Skeletal muscle cell (primary cell): ENCODE data around the gene SEMA6C.
A peak's percentile ranks its signal among the peaks of the same experiment; 100 is the strongest.
"Not testable (repeated sequence)": the region's sequence is repeated elsewhere in the genome, so short reads cannot be mapped to it uniquely, and the experiment has no call there.

Experiments used
- DNase-seq: peaks from one replicate; pipeline ENCODE4 v3.0.0-alpha.2; 2010; ENCODE audit warnings: low read depth
- H3K4me3 ChIP-seq: 2 replicates; pipeline ENCODE4 v1.5.1; 2011; ENCODE audit warnings: low read depth, mild to moderate bottlenecking, control low read depth, low read length, moderate library complexity

Gene SEMA6C

DNA sequence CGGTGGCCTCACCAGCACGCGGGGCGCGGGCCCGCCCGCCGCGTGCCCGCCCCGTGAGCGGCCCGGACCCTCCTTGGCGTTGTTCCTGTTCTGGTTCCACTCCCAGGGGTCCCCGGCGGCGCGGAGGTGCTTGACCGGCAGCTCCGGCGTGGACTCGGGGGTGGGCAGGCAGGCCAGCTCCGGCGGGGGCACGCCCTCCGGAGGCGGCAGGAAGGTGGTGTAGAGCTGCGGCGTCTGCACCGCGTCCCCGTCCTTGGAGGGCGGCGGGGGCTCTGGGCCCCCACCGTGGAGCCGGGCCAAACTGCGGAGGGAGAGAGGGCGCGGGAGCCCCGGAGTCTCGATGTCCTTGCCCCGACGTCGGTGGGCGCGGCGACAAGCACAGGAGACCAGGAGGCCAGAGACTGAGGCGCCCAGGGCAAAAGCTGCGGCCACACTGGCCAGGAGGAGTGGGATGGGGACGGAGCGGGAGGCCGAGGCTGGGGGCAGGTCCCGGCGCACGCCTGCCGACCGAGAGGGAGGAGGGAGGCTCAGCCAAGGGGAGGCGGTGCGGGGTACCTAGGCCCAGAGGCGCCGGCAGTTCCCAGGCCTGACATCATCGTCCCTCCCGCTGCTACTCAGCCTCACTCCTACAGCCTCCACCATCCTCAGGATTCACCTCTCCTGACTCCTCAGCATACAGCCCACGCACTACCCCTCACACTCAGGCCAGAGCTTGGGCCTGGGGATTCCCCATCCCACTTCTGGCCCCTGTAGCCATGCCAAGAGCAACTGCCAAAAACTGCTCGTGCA lies 13.2 kb downstream of the SEMA6C start:
- H3K4me3 ChIP-seq = no peak overlapping the region
- no peak for DNase-seq

DNA sequence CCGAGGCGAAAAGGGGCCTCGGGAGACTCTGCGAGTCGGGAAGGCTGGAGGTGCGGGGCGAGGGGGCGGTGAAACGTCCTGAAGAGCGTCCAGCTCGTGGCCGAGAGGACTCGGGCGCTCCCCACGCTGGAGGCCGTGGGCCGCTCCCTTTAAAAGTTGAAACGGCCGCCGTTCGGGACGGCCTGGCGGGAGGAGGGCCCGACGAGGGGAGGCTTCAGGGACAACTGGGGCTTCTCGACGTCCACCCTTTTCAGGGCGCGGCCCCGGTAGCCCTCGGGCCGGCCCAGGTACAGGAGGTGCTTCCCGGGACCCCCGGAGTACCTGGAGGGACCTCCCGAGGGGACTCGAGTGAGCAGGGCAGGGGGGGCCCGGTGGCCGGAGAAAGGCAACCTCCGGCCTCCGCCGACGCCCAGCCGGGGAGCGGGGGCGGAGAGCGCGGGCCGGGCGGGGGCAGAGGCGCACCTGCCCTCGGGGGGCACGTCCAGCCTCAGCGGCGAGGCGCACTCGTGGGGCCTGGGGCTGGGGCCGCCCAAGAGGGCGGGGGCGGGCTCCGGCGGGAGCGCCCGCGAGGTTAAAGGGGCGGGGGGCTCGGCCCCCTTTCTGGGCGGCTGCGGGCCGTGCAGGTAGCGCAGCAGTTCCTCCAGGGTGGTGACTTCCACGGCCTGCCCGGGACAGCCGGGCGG lies 14.0 kb downstream of the SEMA6C start:
- no peak for DNase-seq
- no peak overlapping the region for H3K4me3 ChIP-seq

DNA sequence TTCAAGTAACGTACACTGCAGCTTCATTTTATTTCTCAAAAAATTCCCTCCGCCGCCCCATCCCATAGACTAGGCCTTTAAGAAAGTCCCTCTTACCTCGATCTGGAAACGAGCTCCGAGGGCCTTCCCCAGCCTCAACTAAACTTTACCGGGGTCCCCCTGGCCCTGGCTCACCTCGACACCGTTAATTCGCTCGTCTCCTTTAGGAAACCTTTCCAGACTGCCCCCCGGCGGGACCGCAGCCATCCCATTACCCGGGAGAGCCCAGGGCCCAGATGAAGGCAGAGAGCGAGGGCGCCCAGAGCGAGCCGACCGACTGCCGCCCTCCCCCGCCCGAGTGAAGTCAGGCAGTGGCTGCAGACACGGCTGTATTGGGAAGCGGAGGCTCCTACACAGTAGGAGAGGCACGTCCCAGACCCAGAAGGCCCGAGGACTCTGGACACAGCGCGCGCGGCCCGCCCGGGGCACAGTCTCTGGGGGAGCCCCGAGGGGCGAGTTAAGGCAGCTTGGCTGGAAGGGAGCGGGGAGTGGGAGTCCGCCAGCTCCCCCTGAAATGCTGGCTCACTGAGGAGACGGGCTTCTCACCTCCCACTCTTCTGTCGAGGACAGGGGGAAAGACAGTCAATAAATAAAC lies 14.6 kb downstream of the SEMA6C start:
- no peak for DNase-seq

DNA sequence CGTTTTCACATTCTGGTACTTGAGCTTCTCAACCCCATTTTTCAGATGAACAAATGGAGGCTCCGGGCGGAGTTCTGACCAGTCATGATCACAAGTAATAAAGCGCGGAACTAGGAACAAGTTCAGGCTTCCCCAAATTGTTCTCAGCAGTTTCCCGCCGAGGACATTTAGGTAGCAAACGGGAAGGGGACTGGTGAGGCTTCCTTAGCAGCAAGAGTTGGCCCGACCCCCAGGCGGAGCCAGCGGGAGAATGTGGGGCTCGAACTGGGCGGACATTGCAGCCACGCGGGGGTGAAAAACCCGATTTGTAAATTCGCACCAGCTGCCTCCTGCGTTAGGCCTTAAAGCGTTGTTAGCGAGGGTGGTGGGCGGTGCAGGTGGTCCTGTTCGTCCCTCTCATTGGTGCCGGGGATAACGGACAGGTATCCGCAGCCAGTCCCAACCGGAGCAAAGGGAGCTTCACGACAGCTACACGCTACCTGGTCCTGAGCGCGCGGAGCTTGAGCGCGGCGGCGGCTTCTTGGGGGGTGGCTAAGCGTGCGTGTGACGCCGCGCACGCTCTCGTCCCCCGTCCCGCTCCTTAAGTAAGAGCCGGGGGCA lies 15.3 kb downstream of the SEMA6C start:
- H3K4me3 ChIP-seq = peak overlapping the region; percentile 35
- peak; percentile 50 for DNase-seq

More for the DNA sequence above, 14.6 kb downstream of the SEMA6C start:
- H3K4me3 ChIP-seq = peak overlapping the region; percentile 35

DNA sequence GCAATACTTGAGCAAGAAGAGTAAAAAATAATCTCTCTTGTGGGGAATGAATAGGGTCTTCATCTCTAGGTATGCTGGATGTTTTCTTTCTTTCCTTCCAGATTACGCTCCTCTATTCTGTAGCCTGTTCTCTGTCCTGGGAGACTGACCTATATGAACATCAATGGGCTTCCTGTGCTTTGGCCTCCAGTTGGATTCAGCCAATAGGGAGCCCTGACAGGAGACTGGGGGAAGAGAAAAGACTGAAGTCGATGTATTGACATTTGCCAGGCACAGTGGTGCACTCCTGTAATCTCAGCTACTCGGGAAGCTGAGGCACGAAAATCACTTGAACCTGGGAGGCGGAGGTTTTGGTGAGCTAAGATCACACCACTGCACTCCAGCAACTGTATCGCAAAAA lies 17.6 kb downstream of the SEMA6C start:
- no peak overlapping the region for H3K4me3 ChIP-seq
- no peak for DNase-seq

DNA sequence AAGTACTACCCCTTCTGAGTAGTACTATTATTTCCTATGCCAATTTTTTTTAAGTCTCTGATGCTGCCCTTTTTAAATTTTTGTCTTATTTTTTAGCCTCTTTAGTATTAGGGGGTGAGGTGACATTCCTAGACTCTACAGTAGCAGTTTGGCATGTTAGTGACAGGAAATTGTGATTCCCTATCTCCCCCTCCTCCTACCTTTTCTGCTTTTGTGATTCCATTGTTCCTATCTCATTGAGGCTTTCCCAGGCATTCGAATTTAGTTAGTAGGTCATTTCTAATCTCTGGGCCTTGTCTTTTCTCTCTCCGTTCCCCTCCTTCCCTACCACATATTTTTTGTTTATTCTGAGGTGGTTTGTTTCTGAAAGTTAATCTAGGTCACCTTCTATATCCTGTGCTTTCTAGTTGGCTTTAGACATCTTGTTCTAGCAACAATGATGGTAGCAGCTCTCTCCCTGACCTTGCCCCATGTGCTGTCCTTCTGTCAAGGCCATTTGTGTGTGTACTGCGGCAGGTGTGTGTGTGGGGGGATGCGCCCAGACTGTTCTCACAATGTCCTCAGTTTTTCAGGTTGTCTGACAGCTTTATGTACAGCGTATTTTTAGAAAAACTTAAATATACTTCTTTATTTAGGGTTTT lies 21.5 kb downstream of the SEMA6C start:
- DNase-seq = no peak
- H3K4me3 ChIP-seq = no peak overlapping the region

DNA sequence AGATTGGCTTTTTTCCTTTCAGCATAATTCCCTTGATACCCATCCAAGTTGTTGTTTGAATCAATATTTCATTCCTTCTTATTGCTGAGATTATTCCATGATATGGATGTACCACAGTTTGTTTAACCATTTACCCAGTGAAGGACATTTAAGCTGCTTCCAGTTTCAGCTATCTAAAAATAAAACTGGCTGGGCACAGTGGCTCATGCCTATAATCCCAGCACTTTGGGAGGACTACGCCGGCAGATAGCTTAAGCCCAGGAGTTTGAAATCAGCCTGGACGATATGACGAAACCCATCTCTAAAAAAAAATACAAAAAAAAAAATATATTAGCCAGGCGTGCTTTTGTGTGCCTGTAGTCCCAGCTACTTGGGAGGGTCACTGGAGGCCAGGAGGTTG lies 32.6 kb downstream of the SEMA6C start:
- H3K4me3 ChIP-seq = no peak overlapping the region
- no peak for DNase-seq

DNA sequence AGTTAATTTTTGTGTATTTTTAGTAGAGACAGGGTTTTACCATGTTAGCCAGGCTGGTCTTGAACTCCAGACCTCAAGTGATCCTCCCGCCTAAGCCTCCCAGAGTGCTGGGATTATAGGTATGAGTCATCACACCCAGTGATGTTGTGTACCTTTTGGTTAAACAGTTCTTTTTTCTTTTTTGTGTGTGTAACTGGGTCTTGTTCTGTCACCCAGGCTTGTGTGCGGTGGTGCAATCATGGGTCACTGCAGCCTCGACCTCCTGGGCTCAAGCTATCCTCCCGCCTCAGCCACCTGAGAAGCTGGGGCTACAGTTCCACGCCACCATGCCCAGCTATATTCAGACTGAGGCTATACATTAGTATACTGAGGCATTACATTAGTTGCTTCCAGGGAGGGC lies 38.1 kb downstream of the SEMA6C start:
- DNase-seq = no peak
- H3K4me3 ChIP-seq = no peak overlapping the region

DNA sequence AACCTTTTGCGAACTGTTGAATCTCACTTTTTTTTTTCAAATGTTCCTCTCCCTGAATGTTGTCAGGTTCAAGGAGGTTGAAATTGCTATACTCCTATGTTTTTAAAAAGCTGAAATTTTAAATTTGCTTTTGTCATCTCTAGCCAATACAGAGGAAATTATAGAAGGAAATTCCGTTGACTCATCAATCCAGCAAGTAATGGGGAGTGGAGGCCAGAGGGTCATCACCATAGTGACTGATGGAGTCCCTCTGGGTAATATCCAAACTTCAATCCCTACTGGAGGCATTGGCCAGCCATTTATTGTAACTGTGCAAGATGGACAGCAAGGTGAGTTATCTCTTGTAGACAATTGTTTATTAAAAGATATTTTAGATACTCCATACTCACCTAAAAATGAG lies 39.5 kb downstream of the SEMA6C start:
- H3K4me3 ChIP-seq = no peak overlapping the region
- no peak for DNase-seq

DNA sequence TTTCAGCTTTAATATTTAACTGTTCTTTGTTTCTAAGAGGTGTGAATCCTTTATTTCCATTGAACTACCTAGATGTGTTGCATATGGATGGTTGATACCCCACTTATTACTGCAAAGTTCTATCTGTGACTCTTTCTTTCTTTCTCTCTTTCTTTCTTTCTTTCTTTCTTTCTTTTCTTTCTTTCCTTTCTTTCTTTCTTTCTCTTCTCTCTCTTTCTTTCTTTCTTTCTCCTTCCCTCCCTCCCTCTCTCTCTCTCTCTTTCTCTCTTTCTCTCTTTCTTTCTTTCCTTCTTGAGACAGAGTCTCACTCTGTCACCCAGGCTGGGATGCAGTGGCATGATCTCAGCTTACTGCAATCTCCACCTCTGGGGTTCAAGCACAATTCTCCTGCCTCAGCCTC lies 41.8 kb downstream of the SEMA6C start:
- no peak overlapping the region for H3K4me3 ChIP-seq
- DNase-seq = no peak

DNA sequence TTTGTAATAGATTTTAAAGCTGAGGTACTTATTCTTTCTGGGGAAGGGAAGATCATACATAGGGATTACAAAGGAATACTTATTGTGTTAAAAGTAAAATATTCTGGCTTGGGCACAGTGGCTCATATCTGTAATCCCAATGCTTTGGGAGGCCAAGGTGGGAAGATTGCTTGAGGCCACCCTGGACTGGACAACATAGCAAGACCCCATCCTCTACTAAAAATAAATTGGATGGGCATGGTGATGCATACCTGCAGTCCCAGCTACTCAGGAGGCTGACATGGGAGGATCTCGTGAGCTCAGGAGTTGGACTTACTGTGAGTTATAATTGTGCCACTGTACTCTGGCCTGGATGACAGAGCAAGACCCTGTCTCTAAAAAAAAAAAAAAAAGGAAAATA lies 48.3 kb downstream of the SEMA6C start:
- DNase-seq = no peak

DNA sequence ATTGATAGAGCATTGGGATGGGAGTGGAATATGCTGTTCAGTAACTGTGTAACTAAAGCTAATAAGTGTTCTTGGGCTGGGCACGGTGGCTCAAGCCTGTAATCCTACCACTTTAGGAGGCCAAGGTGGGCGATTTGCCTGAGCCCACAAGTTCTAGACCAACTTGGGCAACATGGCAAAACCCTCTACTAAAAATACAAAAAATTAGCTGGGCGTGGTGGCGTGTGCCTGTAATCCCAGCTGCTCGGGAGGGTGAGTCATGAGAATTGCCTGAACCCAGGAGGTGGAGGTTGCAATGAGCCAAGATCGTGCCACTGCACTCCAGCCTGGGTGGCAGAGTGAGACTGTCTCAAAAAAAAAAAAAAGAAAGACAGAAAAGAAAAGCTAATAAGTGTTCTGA lies 49.0 kb downstream of the SEMA6C start:
- H3K4me3 ChIP-seq, DNase-seq: not testable (repeated sequence)

More for the DNA sequence above, 48.3 kb downstream of the SEMA6C start:
- H3K4me3 ChIP-seq = no peak overlapping the region

DNA sequence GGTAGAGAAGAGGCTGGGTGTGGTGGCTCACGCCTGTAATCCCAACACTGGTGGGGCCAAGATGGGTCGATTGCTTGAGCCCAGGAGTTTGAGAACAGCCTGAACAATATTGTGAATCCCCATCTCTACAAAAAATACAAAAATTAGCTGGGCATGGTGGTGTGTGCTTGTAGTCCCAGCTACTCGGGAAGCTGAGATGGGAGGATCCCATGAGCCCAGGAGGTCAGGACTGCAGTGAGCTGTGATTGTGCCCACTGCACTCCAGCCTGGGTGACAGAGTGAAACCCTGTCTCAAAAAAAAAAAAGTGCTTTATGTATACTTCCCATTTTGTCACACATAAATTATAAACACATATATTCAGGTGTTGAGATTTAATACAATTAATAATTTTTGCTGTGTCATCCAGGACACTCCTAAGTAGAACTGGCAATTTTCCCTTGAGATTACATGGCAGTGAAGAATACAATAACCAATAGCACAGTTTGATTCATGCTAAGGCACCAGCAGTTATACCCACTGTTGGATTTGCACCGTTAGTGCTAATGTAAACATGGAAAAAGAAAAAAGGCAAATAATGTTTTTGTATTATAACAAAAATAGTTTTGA lies 60.4 kb downstream of the SEMA6C start:
- H3K4me3 ChIP-seq = no peak overlapping the region
- no peak for DNase-seq
